Thymus (tissue), 11 donors: Measurements from ENCODE around the gene LAMA2. TPM values are rescaled to one million over a fixed set of nuclear protein-coding genes. Genes with fewer than 3 reads are reported as not detected.

ENCODE experiments used
- DNase-seq, 9 donors: peaks; one replicate each; pipeline ENCODE4 v3.0.0-alpha.2; 2013; ENCODE audit warnings: low spot score in 9 of 9, low read depth in 6 of 9, missing footprints in 1 of 9
- H3K27ac ChIP-seq, 2 donors: one replicate each; pipeline ENCODE4 v1.5.1; 2013; ENCODE audit warnings: control low read depth in 1 of 2, low read depth in 1 of 2, low read length in 1 of 2, mild to moderate bottlenecking in 1 of 2, moderate library complexity in 1 of 2
- H3K27me3 ChIP-seq, 2 donors: one replicate each; pipeline ENCODE4 v1.5.1; 2013; ENCODE audit warnings: low read length in 1 of 2; ENCODE audit not compliant: control insufficient read depth in 2 of 2, insufficient read depth in 1 of 2
- H3K36me3 ChIP-seq, 2 donors: one replicate each; pipeline ENCODE4 v1.5.1; 2013; ENCODE audit warnings: low read length in 1 of 2, mild to moderate bottlenecking in 1 of 2, moderate library complexity in 1 of 2; ENCODE audit not compliant: control insufficient read depth in 2 of 2, insufficient read depth in 2 of 2
- H3K4me1 ChIP-seq, 2 donors: one replicate each; pipeline ENCODE4 v1.5.1; 2013; ENCODE audit warnings: low read length in 2 of 2; ENCODE audit not compliant: control insufficient read depth in 2 of 2, insufficient read depth in 2 of 2
- H3K4me3 ChIP-seq, 2 donors: one replicate each; pipeline ENCODE4 v1.5.1; 2013; ENCODE audit warnings: low read length in 2 of 2, control low read depth in 1 of 2, mild to moderate bottlenecking in 1 of 2
- H3K9me3 ChIP-seq, 2 donors: one replicate each; pipeline ENCODE4 v1.5.1; 2013; ENCODE audit warnings: low read length in 1 of 2, mild to moderate bottlenecking in 1 of 2; ENCODE audit not compliant: control insufficient read depth in 2 of 2, insufficient read depth in 1 of 2
- WGBS: extraction: QIAGEN DNeasy Blood & Tissue Kit; methylation state at CpG from one replicate; pipeline ENCODE4 v1.1.7; 2013; 5-methylcytosine and 5-hydroxymethylcytosine counted together
- polyA plus RNA-seq: library from polyadenylated mRNA; stranded (reverse); fragments of 200-250 nt; gene quantifications from one replicate; pipeline ENCODE4 v1.2.3, GENCODE V29; 2013
- total RNA-seq: library from RNA; stranded (reverse); fragments of 120-200 nt; gene quantifications from one replicate; pipeline ENCODE4 v1.2.4, GENCODE V29; 2013
- donor health status: healthy.

Gene LAMA2
- total and polyA plus RNA-seq, 2 donors: 2.4 to 4.0 TPM

- H3K27ac ChIP-seq: no peak overlapping the region
- no peaks in the 10 kb centered on the region for H3K36me3 ChIP-seq
- H3K9me3 ChIP-seq: no peaks in the 10 kb centered on the region
- 95% methylated on average over 5 of the region's 5 CpGs for WGBS
- H3K27me3 ChIP-seq: no peaks in the 10 kb centered on the region
- no peak for DNase-seq
- no peak overlapping the region for H3K4me3 ChIP-seq
- no peaks in the 10 kb centered on the region for H3K4me1 ChIP-seq
Observed at GRCh38 chr6:129507059-129507807, 624.3 kb downstream of the LAMA2 start.

GRCh38 chr6:129507846-129508245, 624.9 kb downstream of the LAMA2 start:
- no peak for DNase-seq
- no peak overlapping the region for H3K4me3 ChIP-seq
- 96% methylated on average over 1 of the region's 1 CpG for WGBS

GRCh38 chr6:129508477-129509145, 625.7 kb downstream of the LAMA2 start:
- Histone ChIP-seq H3K36me3 (no peaks in the 10 kb centered on the region), H3K4me3 (no peak overlapping the region), H3K4me1 (no peaks in the 10 kb centered on the region), H3K27me3 (no peaks in the 10 kb centered on the region), H3K9me3 (no peaks in the 10 kb centered on the region), H3K27ac (no peak overlapping the region)
- no peak for DNase-seq
- 82% methylated on average over 4 of the region's 4 CpGs for WGBS

More at GRCh38 chr6:129507846-129508245, 624.9 kb downstream of the LAMA2 start:
- no peak overlapping the region for H3K27ac ChIP-seq
- no peaks in the 10 kb centered on the region for H3K9me3 ChIP-seq
- H3K4me1 ChIP-seq: no peaks in the 10 kb centered on the region
- no peaks in the 10 kb centered on the region for H3K36me3 ChIP-seq
- H3K27me3 ChIP-seq: no peaks in the 10 kb centered on the region

- Histone ChIP-seq H3K27me3 (no peaks in the 10 kb centered on the region), H3K4me3 (no peak overlapping the region), H3K9me3 (no peaks in the 10 kb centered on the region), H3K27ac (no peak overlapping the region), H3K4me1 (no peaks in the 10 kb centered on the region), H3K36me3 (no peaks in the 10 kb centered on the region)
- DNase-seq: no peak
- 93% methylated on average over 2 of the region's 2 CpGs for WGBS
Observed at GRCh38 chr6:129510950-129511349, 628.0 kb downstream of the LAMA2 start.

GRCh38 chr6:129513471-129513870, 630.5 kb downstream of the LAMA2 start:
- Histone ChIP-seq H3K27me3 (no peaks in the 10 kb centered on the region), H3K4me3 (no peak overlapping the region), H3K9me3 (no peaks in the 10 kb centered on the region), H3K27ac (no peak overlapping the region), H3K36me3 (no peaks in the 10 kb centered on the region), H3K4me1 (no peaks in the 10 kb centered on the region)
- DNase-seq: peak in 1 of 9 donors; percentile 15
- 87% methylated on average over 3 of the region's 3 CpGs for WGBS

- Histone ChIP-seq H3K36me3 (no peaks in the 10 kb centered on the region), H3K27ac (no peak overlapping the region), H3K4me3 (no peak overlapping the region), H3K27me3 (no peaks in the 10 kb centered on the region), H3K4me1 (no peaks in the 10 kb centered on the region), H3K9me3 (no peaks in the 10 kb centered on the region)
- WGBS: 94% methylated on average over 2 of the region's 2 CpGs
- DNase-seq: no peak
Observed at GRCh38 chr6:129515004-129515403, 632.1 kb downstream of the LAMA2 start.

GRCh38 chr6:129516005-129516404, 633.1 kb downstream of the LAMA2 start:
- no peak overlapping the region for H3K27ac ChIP-seq
- H3K4me3 ChIP-seq: no peak overlapping the region
- H3K4me1 ChIP-seq: no peaks in the 10 kb centered on the region
- no peaks in the 10 kb centered on the region for H3K27me3 ChIP-seq
- DNase-seq: no peak
- H3K36me3 ChIP-seq: no peaks in the 10 kb centered on the region
- H3K9me3 ChIP-seq: no peaks in the 10 kb centered on the region
- 95% methylated on average over 3 of the region's 3 CpGs for WGBS

- 94% methylated on average over 1 of the region's 1 CpG for WGBS
- Histone ChIP-seq H3K9me3 (no peaks in the 10 kb centered on the region), H3K4me1 (no peaks in the 10 kb centered on the region), H3K27ac (no peak overlapping the region), H3K4me3 (no peak overlapping the region), H3K36me3 (no peaks in the 10 kb centered on the region), H3K27me3 (no peaks in the 10 kb centered on the region)
- no peak for DNase-seq
Observed at GRCh38 chr6:129516787-129517186, 633.8 kb downstream of the LAMA2 start.

GRCh38 chr6:129517288-129517687, 634.4 kb downstream of the LAMA2 start:
- DNase-seq: no peak
- no peaks in the 10 kb centered on the region for H3K36me3 ChIP-seq
- 73% methylated on average over 2 of the region's 2 CpGs for WGBS

More at GRCh38 chr6:129517288-129517687, 634.4 kb downstream of the LAMA2 start:
- H3K9me3 ChIP-seq: no peaks in the 10 kb centered on the region
- H3K4me1 ChIP-seq: no peaks in the 10 kb centered on the region
- no peak overlapping the region for H3K4me3 ChIP-seq
- no peak overlapping the region for H3K27ac ChIP-seq
- no peaks in the 10 kb centered on the region for H3K27me3 ChIP-seq
